HCT116 (cell line): ENCODE data around the gene MFAP2. TPM values are rescaled to one million over a fixed set of nuclear protein-coding genes. Genes with fewer than 3 reads are reported as not detected.
"Not testable (repeated sequence)": the region's sequence is repeated elsewhere in the genome, so short reads cannot be mapped to it uniquely, and the experiment has no call there.

Source experiments
- ATAC-seq: fragments of 200-7000 bp; cut with Tn5 transposase; 2 replicates; pipeline ENCODE4 v1.9.1; 2020; ENCODE audit warnings: mild to moderate bottlenecking, moderate library complexity
- BruUV-seq: library from RNA; stranded (reverse); fragments of 400-500 nt; replicated peaks from 2 replicates; lab custom pipeline; 2021; lab: Mats Ljungman, UMichigan
- CTCF ChIA-PET: fragments of 300-600 bp; sonication (Branson Sonifier 250); formaldehyde crosslinking; loops from one replicate; lab custom pipeline; 2021; ENCODE audit warnings: antibody characterized with exemption; lab: Charles Lee
- POLR2A ChIA-PET: fragments of 300-600, 350-600 bp; sonication (Branson Sonifier 250); formaldehyde crosslinking; loops from one replicate; lab custom pipeline; 2021; ENCODE audit warnings: antibody characterized with exemption; lab: Charles Lee
- RAD21 ChIA-PET, 2 experiments: fragments of 300-600 bp; sonication (Branson Sonifier 250); formaldehyde crosslinking; loops; one replicate each; lab custom pipeline; 2023; ENCODE audit warnings: low total read pairs in 2 of 2; ENCODE audit not compliant: uncharacterized antibody in 2 of 2, unreplicated experiment in 2 of 2, low non-redundant PET in 1 of 2; lab: Charles Lee
- DNase-seq: peaks from one replicate; pipeline ENCODE4 v3.0.0-alpha.2; 2010; ENCODE audit warnings: low read depth, low spot score
- H2AFZ ChIP-seq: fragments of 200-600 bp; shearing (Covaris generic), sonication (generic); 2 replicates; pipeline ENCODE4 v1.6.1; 2017; ENCODE audit warnings: low read depth, mixed run types, mixed read lengths, antibody characterized with exemption, low read length; ENCODE audit not compliant: poor library complexity, severe bottlenecking
- H3K27ac ChIP-seq: 2 replicates; pipeline ENCODE4 v1.5.1; 2012; ENCODE audit warnings: low read depth, low read length
- H3K27me3 ChIP-seq: fragments of 200-600 bp; sonication (generic); 2 replicates; pipeline ENCODE4 v1.6.1; 2016; ENCODE audit warnings: mixed run types, low read length, mixed read lengths; ENCODE audit not compliant: insufficient read depth
- H3K36me3 ChIP-seq, 2 experiments: fragments of 200-500 bp in 1 of 2; fragments of 200-600 bp in 1 of 2; sonication (Bioruptor generic) in 1 of 2; sonication (generic) in 1 of 2; 2 replicates each; pipeline versions ENCODE4 v1.5.1 to v1.6.1; 2014 to 2016; ENCODE audit warnings: low read length in 2 of 2, inconsistent platforms in 1 of 2, mixed read lengths in 1 of 2, mixed run types in 1 of 2; ENCODE audit not compliant: insufficient read depth in 2 of 2, control insufficient read depth in 1 of 2
- H3K4me1 ChIP-seq, 2 experiments: fragments of 200-600 bp in 1 of 2; sonication (generic) in 1 of 2; 2 replicates each; pipeline versions ENCODE4 v1.5.1 to v1.6.1; 2012 to 2017; ENCODE audit warnings: low read length in 2 of 2, inconsistent platforms in 1 of 2, mild to moderate bottlenecking in 1 of 2, mixed read lengths in 1 of 2, mixed run types in 1 of 2, moderate library complexity in 1 of 2; ENCODE audit not compliant: insufficient read depth in 2 of 2, control insufficient read depth in 1 of 2
- H3K4me2 ChIP-seq: fragments of 200-600 bp; sonication (generic); 2 replicates; pipeline ENCODE4 v1.6.1; 2017; ENCODE audit warnings: mixed run types, low read length, mixed read lengths
- H3K4me3 ChIP-seq, 2 experiments: fragments of 200-600 bp in 1 of 2; sonication (generic) in 1 of 2; replicated peaks in 1 of 2; 2 replicates each; pipeline ENCODE4 v1.5.1; 2011 to 2016; ENCODE audit warnings: low read length in 2 of 2, control low read depth in 1 of 2, low read depth in 1 of 2, mild to moderate bottlenecking in 1 of 2, mixed read lengths in 1 of 2, mixed run types in 1 of 2
- H3K79me2 ChIP-seq: fragments of 200-600 bp; sonication (generic); 2 replicates; pipeline ENCODE4 v1.6.1; 2017; ENCODE audit warnings: mild to moderate bottlenecking, mixed run types, low read length, moderate library complexity, mixed read lengths; ENCODE audit not compliant: insufficient read depth
- H3K9ac ChIP-seq: fragments of 200-600 bp; sonication (generic); 2 replicates; pipeline ENCODE4 v1.6.1; 2016; ENCODE audit warnings: low read length, mixed read lengths
- H3K9me2 ChIP-seq: fragments of 200-600 bp; sonication (generic), shearing (Covaris generic); 2 replicates; pipeline ENCODE4 v1.6.1; 2017; ENCODE audit warnings: mixed run types, mild to moderate bottlenecking, moderate library complexity; ENCODE audit not compliant: insufficient read depth
- H3K9me3 ChIP-seq, 2 experiments: fragments of 200-500 bp in 1 of 2; fragments of 200-600 bp in 1 of 2; sonication (Bioruptor generic) in 1 of 2; sonication (generic) in 1 of 2; 2 replicates each; pipeline ENCODE4 v1.6.1; 2014 to 2017; ENCODE audit warnings: low read length in 2 of 2, mixed read lengths in 2 of 2, inconsistent platforms in 1 of 2, low read depth in 1 of 2, mild to moderate bottlenecking in 1 of 2, mixed run types in 1 of 2, moderate library complexity in 1 of 2; ENCODE audit not compliant: control insufficient read depth in 1 of 2, insufficient read depth in 1 of 2
- H4K20me1 ChIP-seq: fragments of 200-600 bp; sonication (generic), shearing (Covaris generic); 2 replicates; pipeline ENCODE4 v1.6.1; 2017; ENCODE audit warnings: mixed run types, mild to moderate bottlenecking, moderate library complexity; ENCODE audit not compliant: insufficient read depth
- CBX3 ChIP-seq: IDR thresholded peaks from 2 replicates; pipeline ENCODE4 v1.6.1; 2012; ENCODE audit warnings: low read depth
- CEBPB ChIP-seq: IDR thresholded peaks from 2 replicates; pipeline ENCODE4 v1.6.1; 2012; ENCODE audit warnings: low read depth
- ELF1 ChIP-seq: IDR thresholded peaks from 2 replicates; pipeline ENCODE4 v1.6.1; 2012; ENCODE audit warnings: low read depth, borderline replicate concordance
- POLR2AphosphoS5 ChIP-seq: IDR thresholded peaks from 2 replicates; pipeline ENCODE4 v1.6.1; 2011; ENCODE audit warnings: mild to moderate bottlenecking, low read depth, low read length, moderate library complexity
- SRF ChIP-seq: IDR thresholded peaks from 2 replicates; pipeline ENCODE4 v1.6.1; 2012; ENCODE audit warnings: low read depth
- YY1 ChIP-seq: IDR thresholded peaks from 2 replicates; pipeline ENCODE4 v1.6.1; 2011; ENCODE audit warnings: low read length, low read depth, moderate library complexity, mild to moderate bottlenecking; ENCODE audit not compliant: insufficient replicate concordance; ENCODE audit errors: extremely low read depth
- intact Hi-C: fragments of 100-400 bp; cut with micrococcal nuclease; formaldehyde crosslinking; loops from 2 replicates; pipeline ENCODE4 v1.10.0; 2022
- total RNA-seq: library from RNA; stranded (reverse); gene quantifications from one replicate; pipeline ENCODE4 v1.2.1, GENCODE V29; 2021; ENCODE audit not compliant: unreplicated experiment
- TF ChIP-seq, protein P1 (sequence below): IDR thresholded peaks from 2 replicates; pipeline ENCODE4 v1.6.1; 2012

MFAP2 gene
- total RNA-seq, 1 experiment from 2014 or later, result 63.1 TPM

DNA sequence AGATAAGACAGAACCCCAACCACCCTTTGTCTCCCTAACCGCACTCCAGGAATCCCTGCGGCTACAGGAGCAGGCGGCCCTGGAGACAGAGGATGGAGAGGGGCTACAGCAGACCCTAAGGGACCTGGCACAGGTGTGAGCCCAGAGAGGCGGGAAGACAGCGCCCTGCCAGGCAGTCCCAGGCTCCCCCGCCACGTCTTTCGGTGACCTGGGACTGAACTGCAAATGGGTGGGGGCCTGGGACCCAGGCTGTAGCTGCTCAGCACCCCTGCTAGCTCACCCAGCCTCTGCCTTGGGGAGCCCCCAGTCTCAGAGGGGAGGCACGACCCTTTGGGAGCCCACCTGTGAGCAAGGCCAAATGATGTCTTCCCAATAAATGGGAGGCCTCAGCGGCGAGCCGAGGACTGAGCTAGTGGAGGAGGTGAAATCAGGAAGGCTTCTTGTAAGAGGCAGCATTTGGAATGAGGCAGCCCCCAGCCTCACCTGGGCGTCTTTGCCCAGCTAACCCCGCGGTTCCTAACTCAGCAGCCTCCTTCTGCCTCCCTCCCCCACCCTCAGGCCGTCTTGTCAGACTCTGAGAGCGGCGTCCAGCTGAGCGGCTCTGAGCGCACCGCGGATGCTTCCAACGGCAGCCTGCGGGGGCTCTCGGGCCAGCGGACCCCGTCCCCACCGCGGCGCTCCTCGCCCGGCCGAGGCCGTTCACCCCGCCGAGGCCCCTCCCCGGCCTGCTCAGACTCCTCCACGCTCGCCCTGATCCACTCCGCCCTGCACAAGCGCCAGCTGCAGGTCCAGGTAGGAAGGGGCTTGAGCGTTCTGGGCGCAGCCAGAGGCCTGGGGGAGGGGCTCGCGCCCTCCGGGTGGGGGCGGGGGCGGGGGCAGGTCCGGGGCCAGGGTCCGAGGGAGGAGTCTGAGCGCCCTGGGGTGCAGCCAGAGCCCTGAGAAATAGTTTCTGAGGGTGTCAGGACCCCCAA, 41.8 kb downstream of the MFAP2 start:
- Histone ChIP-seq H3K4me2 (no peak overlapping the region), H3K79me2 (no peaks in the 10 kb centered on the region), H3K9me2 (no peaks in the 10 kb centered on the region), H3K4me1 (no peaks in the 10 kb centered on the region), H3K27me3 (no peaks in the 10 kb centered on the region), H3K9ac (no peak overlapping the region), H3K4me3 (no peak overlapping the region), H3K9me3 (no peaks in the 10 kb centered on the region), H2AFZ (no peak overlapping the region), H3K36me3 (no peaks in the 10 kb centered on the region), H3K27ac (no peak overlapping the region), H4K20me1 (no peaks in the 10 kb centered on the region)
- no peak for DNase-seq
- ChIA-PET POLR2A (no interaction called here), CTCF (interaction anchor here (0.6 to 1.3 kb wide), 3 partner anchors 13 to 318 kb away, joined by 3 read pairs; no protein-coding TSS in a partner anchor), RAD21 (no interaction called here)
- ATAC-seq, result no peak
- TF ChIP-seq YY1, result no peak
- TF ChIP-seq CEBPB, result no peak
- TF ChIP-seq POLR2AphosphoS5, result no peak
- TF ChIP-seq SRF, result no peak
- no peak for TF ChIP-seq ELF1
- no peak for TF ChIP-seq CBX3
- TF ChIP-seq, protein P1, sequence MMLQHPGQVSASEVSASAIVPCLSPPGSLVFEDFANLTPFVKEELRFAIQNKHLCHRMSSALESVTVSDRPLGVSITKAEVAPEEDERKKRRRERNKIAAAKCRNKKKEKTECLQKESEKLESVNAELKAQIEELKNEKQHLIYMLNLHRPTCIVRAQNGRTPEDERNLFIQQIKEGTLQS, result no peak
- intact Hi-C loops, result no loop called here
- no TSS peak for BruUV-seq

DNA sequence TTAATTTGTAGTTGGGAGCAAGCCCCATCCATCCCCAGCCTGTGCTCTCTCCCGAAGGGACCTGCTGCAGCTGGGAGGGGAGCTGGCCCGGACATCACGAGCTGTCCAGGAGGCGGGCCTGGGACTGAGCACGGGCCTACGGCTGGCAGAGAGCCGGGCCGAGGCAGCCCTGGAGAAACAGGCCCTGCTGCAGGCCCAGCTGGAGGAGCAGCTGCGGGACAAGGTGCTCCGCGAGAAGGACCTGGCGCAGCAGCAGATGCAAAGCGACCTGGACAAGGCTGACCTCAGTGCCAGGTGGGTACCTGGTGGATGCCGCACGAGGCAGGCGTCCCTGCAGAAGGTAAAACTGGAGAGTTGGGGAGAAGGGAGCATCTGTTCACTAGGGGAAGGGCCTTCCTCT, 43.8 kb downstream of the MFAP2 start:
- H3K27me3 ChIP-seq, H2AFZ ChIP-seq, H3K9me3 ChIP-seq, H3K4me1 ChIP-seq, RAD21 ChIA-PET, H3K79me2 ChIP-seq, BruUV-seq, H4K20me1 ChIP-seq, POLR2A ChIA-PET, H3K9me2 ChIP-seq, H3K4me3 ChIP-seq, H3K4me2 ChIP-seq, DNase-seq, intact Hi-C loops, ATAC-seq, H3K27ac ChIP-seq, H3K36me3 ChIP-seq, H3K9ac ChIP-seq: not testable (repeated sequence)
- CTCF ChIA-PET, result interaction anchor here (1.5 kb wide), 1 partner anchor 11 kb away, joined by 3 read pairs; no protein-coding TSS in a partner anchor

DNA sequence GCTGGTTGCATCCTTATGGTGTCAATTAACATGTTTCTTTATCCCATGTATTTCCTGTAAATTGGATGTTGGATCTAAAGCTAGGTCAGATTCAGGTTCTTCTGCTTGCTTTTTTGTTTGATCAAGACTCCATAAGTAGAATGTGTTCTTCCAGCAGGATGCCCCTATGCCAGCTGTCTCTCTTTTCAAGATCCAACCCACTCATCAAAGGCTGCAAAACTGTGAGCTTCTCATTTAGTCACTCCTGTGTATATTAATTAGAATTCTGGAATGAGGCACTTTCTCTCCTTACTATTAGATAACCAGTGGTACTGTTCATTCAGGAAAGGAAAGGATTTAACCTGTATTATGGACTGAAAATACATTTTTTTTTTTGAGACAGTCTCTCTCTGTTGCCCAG, 46.5 kb downstream of the MFAP2 start:
- DNase-seq, H3K27me3 ChIP-seq, H3K79me2 ChIP-seq, H3K4me1 ChIP-seq, H4K20me1 ChIP-seq, ATAC-seq, BruUV-seq, H3K27ac ChIP-seq, intact Hi-C loops, H3K9me2 ChIP-seq, H3K4me3 ChIP-seq, H3K36me3 ChIP-seq, H3K9ac ChIP-seq, RAD21 ChIA-PET, H3K9me3 ChIP-seq, H3K4me2 ChIP-seq, H2AFZ ChIP-seq: not testable (repeated sequence)
- CTCF ChIA-PET, result interaction anchor here (1.3 kb wide), 1 partner anchor 313 kb away, joined by 3 read pairs; no protein-coding TSS in a partner anchor
- POLR2A ChIA-PET, result interaction anchor here (1.1 to 1.2 kb wide), 2 partner anchors 18 to 28 kb away, joined by 3 to 5 read pairs; no protein-coding TSS in a partner anchor
